IPS DF 19.7 (cell line): Measurements from ENCODE around the gene DDX28.
"Not testable (repeated sequence)": the region's sequence is repeated elsewhere in the genome, so short reads cannot be mapped to it uniquely, and the experiment has no call there.

ENCODE experiments used
- DNase-seq: peaks from one replicate; pipeline ENCODE4 v3.0.0-alpha.2; 2013; ENCODE audit warnings: low read depth, low spot score

DDX28 gene

GRCh38 chr16:68037841-68038597 lies 15.0 kb upstream of the DDX28 start:
- DNase-seq, result no peak

GRCh38 chr16:68035227-68035626 lies 12.2 kb upstream of the DDX28 start:
- no peak for DNase-seq

- DNase-seq, result no peak
Measured at GRCh38 chr16:68033101-68033500, 10.1 kb upstream of the DDX28 start.

GRCh38 chr16:68031951-68032350 lies 8.9 kb upstream of the DDX28 start:
- no peak for DNase-seq

GRCh38 chr16:68030108-68030507 lies 7.1 kb upstream of the DDX28 start:
- DNase-seq, result not testable (repeated sequence)

- DNase-seq, result no peak
Measured at GRCh38 chr16:68028996-68029395, 6.0 kb upstream of the DDX28 start.

GRCh38 chr16:68022278-68022727 lies 729 bp downstream of the DDX28 start:
- no peak for DNase-seq

- DNase-seq, result no peak
Measured at GRCh38 chr16:68021490-68021889, 1.5 kb downstream of the DDX28 start.

GRCh38 chr16:68019167-68019680 lies 3.8 kb downstream of the DDX28 start:
- DNase-seq, result no peak

GRCh38 chr16:68015681-68016080 lies 7.4 kb downstream of the DDX28 start, which contains the start of gene DPEP2NB:
DPEP2NB (minus strand) TSS chr16:68015911; CDS start chr16:68015770, 141 bp downstream.
- no peak for DNase-seq

- DNase-seq, result no peak
Measured at GRCh38 chr16:68013440-68013839, 9.6 kb downstream of the DDX28 start.

- DNase-seq, result not testable (repeated sequence)
Measured at GRCh38 chr16:68009872-68010271, 13.2 kb downstream of the DDX28 start.

- DNase-seq, result no peak
Measured at GRCh38 chr16:68009157-68009735, 13.8 kb downstream of the DDX28 start.

- no peak for DNase-seq
Measured at GRCh38 chr16:68005786-68006286, 17.2 kb downstream of the DDX28 start.

- DNase-seq, result no peak
Measured at GRCh38 chr16:68005211-68005610, 17.8 kb downstream of the DDX28 start.

GRCh38 chr16:68003031-68003430 lies 20.0 kb downstream of the DDX28 start:
- DNase-seq, result no peak

GRCh38 chr16:68000450-68000849 lies 22.6 kb downstream of the DDX28 start:
- DNase-seq, result no peak

GRCh38 chr16:67999985-68000384 lies 23.0 kb downstream of the DDX28 start:
- no peak for DNase-seq

- not testable (repeated sequence) for DNase-seq
Measured at GRCh38 chr16:67998779-67999688, 24.0 kb downstream of the DDX28 start, which contains the start of gene DPEP2. DPEP2 (minus strand) TSS chr16:67999484; CDS start chr16:67993212, 6,272 bp downstream.

- DNase-seq, result not testable (repeated sequence)
Measured at GRCh38 chr16:67998231-67998778, 24.7 kb downstream of the DDX28 start.

- no peak for DNase-seq
Measured at GRCh38 chr16:67996666-67997065, 26.4 kb downstream of the DDX28 start.
